ENCODE results near the gene ADAM12.

The ADAM12 gene

GRCh38 chr10:126222736-126223511 is 165.4 kb downstream of the ADAM12 start:
- in situ Hi-C loops (cut with MboI; ENCODE audit: low pct_unique_long_range_greater_than_20kb, low sequenced_read_pairs, unreplicated experiment), result no loop called here
- no peak for TF ChIP-seq CTCF (IDR thresholded peaks at IDR 0.05; ENCODE audit: extremely low read depth, insufficient read depth, missing control alignments)
- DNase-seq (ENCODE audit: low spot score), result no peak

DNA sequence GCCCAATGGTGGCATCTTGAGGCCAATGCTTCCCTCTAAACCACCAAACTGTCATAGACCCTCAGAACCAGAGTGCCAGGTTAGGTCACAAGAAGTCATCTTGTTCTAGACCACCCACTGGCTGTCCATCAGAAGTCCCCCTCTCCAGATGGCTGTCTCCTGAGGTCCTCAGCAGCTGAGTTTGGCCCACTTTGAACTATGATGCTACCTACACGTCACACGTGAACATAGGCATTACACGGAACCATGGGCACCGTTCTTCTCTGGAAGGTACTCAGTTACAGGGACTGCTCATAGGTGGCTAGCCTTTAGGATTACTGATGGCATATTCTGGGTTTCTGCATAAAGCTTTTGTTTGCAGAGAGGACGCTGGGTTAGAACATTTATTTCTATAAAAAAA is 166.4 kb downstream of the ADAM12 start:
- in situ Hi-C loops (cut with MboI; ENCODE audit: low pct_unique_long_range_greater_than_20kb, low sequenced_read_pairs, unreplicated experiment), result no loop called here
- TF ChIP-seq CTCF (IDR thresholded peaks at IDR 0.05; ENCODE audit: extremely low read depth, insufficient read depth, missing control alignments), result no peak

DNA sequence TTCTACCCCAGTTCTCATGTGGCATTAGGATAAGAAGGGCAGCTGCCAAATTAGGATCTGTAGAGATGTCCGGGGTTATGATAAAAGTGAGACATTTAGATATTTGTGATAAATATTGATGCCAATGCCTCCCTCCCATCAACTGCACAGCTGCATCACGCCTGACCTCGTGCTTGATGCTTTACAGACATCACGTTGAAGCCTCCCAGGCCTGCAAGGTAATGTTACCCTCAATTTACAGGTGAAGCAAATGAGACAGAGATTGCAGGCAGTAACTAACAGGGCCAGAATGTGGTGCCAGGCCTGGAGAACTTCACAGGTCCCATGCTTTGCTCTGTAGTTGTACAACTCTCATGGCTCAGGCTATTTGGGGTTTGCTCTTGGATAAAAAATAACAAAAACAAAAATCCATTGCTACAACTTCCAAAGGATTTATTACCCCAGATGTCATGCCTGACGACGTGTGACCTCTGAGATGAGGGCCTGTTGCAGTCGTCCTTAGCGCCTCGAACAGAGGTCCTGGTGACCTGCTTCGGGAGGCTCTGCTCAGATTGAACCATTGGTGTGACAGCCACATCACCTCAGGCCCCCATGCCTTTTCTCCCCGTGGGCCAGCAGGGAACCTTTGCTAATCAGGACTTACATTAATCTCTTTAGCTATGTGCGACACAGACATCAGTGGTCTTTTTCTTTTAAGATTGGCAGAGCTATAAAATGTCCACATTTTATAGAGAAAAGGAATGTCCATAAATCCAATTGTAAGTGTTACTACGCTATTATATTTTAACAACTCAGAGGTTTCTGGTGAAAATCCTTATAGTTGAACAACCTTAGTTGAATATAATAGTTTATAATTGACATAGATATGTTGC is 169.3 kb downstream of the ADAM12 start:
- in situ Hi-C loops (cut with MboI; ENCODE audit: low pct_unique_long_range_greater_than_20kb, low sequenced_read_pairs, unreplicated experiment), result no loop called here
- TF ChIP-seq CTCF (IDR thresholded peaks at IDR 0.05; ENCODE audit: extremely low read depth, insufficient read depth, missing control alignments), result no peak
- DNase-seq (ENCODE audit: low spot score), result no peak

More for the DNA sequence above, 166.4 kb downstream of the ADAM12 start:
- DNase-seq (ENCODE audit: low spot score), result no peak

- no peak for DNase-seq (ENCODE audit: low spot score)
- TF ChIP-seq CTCF (IDR thresholded peaks at IDR 0.05; ENCODE audit: extremely low read depth, insufficient read depth, missing control alignments), result no peak
- in situ Hi-C loops (cut with MboI; ENCODE audit: low pct_unique_long_range_greater_than_20kb, low sequenced_read_pairs, unreplicated experiment), result no loop called here
Measured at GRCh38 chr10:126218174-126218573, 170.1 kb downstream of the ADAM12 start.

GRCh38 chr10:126216632-126216961 is 171.7 kb downstream of the ADAM12 start:
- TF ChIP-seq CTCF (IDR thresholded peaks at IDR 0.05; ENCODE audit: extremely low read depth, insufficient read depth, missing control alignments), result no peak
- no peak for DNase-seq (ENCODE audit: low spot score)
- in situ Hi-C loops (cut with MboI; ENCODE audit: low pct_unique_long_range_greater_than_20kb, low sequenced_read_pairs, unreplicated experiment), result no loop called here

- no peak for DNase-seq (ENCODE audit: low spot score)
- TF ChIP-seq CTCF (IDR thresholded peaks at IDR 0.05; ENCODE audit: extremely low read depth, insufficient read depth, missing control alignments), result no peak
- in situ Hi-C loops (cut with MboI; ENCODE audit: low pct_unique_long_range_greater_than_20kb, low sequenced_read_pairs, unreplicated experiment), result no loop called here
Measured at GRCh38 chr10:126215746-126216631, 172.3 kb downstream of the ADAM12 start.

All from GM13977 (cell line).